SK-N-SH treated with all-trans-retinoic acid at 6 μM for 48 hours (cell line): ENCODE data around the gene SIL1.

Source experiments
- ATAC-seq: fragments of 200-7000 bp; cut with Tn5 transposase; 3 replicates; pipeline ENCODE4 v1.9.1; 2020; ENCODE audit warnings: mild to moderate bottlenecking, moderate library complexity
- ARNTL ChIP-seq: fragments of 450-650 bp; formaldehyde crosslinking; IDR thresholded peaks from 2 replicates; pipeline ENCODE4 v1.5.0; 2020; ENCODE audit warnings: low read depth, mild to moderate bottlenecking, moderate library complexity, borderline replicate concordance
- BACH2 ChIP-seq: fragments of 250-450 bp; sonication (Bioruptor Pico); IDR thresholded peaks from 2 replicates; pipeline ENCODE4 v1.9.0; 2021; ENCODE audit warnings: mild to moderate bottlenecking, borderline replicate concordance
- CREB5 ChIP-seq: fragments of 250-450 bp; sonication (Bioruptor Pico); IDR thresholded peaks from 2 replicates; pipeline ENCODE4 v1.5.1; 2020; ENCODE audit warnings: low read depth, mild to moderate bottlenecking, moderate library complexity
- CSDC2 ChIP-seq: fragments of 250-450 bp; sonication (Bioruptor Pico); IDR thresholded peaks from 2 replicates; pipeline ENCODE4 v1.5.0; 2020; ENCODE audit warnings: mild to moderate bottlenecking, moderate library complexity
- ESRRG ChIP-seq: fragments of 250-450 bp; sonication (Bioruptor Pico); IDR thresholded peaks from 2 replicates; pipeline ENCODE4 v1.6.1; 2021; ENCODE audit warnings: mild to moderate bottlenecking
- GLIS3 ChIP-seq: fragments of 250-450 bp; sonication (Bioruptor Pico); IDR thresholded peaks from 2 replicates; pipeline ENCODE4 v1.5.0; 2020; ENCODE audit warnings: mild to moderate bottlenecking, moderate library complexity
- ISL1 ChIP-seq: fragments of 250-450 bp; sonication (Bioruptor Pico); IDR thresholded peaks from 2 replicates; pipeline ENCODE4 v2.1.2; 2022; ENCODE audit warnings: mild to moderate bottlenecking, moderate library complexity
- OSR1 ChIP-seq: fragments of 250-450 bp; sonication (Bioruptor Pico); IDR thresholded peaks from 2 replicates; pipeline ENCODE4 v1.8.0; 2022; ENCODE audit warnings: moderate library complexity, mild to moderate bottlenecking, inconsistent platforms
- PPARA ChIP-seq: fragments of 250-450 bp; sonication (Bioruptor Pico); IDR thresholded peaks from 2 replicates; pipeline ENCODE4 v1.5.0; 2020; ENCODE audit warnings: mild to moderate bottlenecking, borderline replicate concordance
- RARB ChIP-seq: fragments of 250-450 bp; sonication (Bioruptor Pico); IDR thresholded peaks from 2 replicates; pipeline ENCODE4 v1.8.0; 2021; ENCODE audit warnings: mild to moderate bottlenecking, moderate library complexity
- TCF4 ChIP-seq: fragments of 250-450 bp; sonication (Bioruptor Pico); IDR thresholded peaks from 2 replicates; pipeline ENCODE4 v1.8.0; 2021; ENCODE audit warnings: mild to moderate bottlenecking, moderate library complexity, borderline replicate concordance
- TOX ChIP-seq: fragments of 250-450 bp; sonication (Bioruptor Pico); IDR thresholded peaks from 2 replicates; pipeline ENCODE4 v1.8.0; 2021; ENCODE audit warnings: mild to moderate bottlenecking, moderate library complexity, borderline replicate concordance
- TSHZ2 ChIP-seq: fragments of 250-450 bp; sonication (Bioruptor Pico); IDR thresholded peaks from 2 replicates; pipeline ENCODE4 v1.5.0; 2020; ENCODE audit warnings: mild to moderate bottlenecking, moderate library complexity
- ZC3H10 ChIP-seq: fragments of 250-450 bp; sonication (Bioruptor Pico); IDR thresholded peaks from 2 replicates; pipeline ENCODE4 v1.5.1; 2021; ENCODE audit warnings: mild to moderate bottlenecking, moderate library complexity
- ZFP3 ChIP-seq: fragments of 250-450 bp; sonication (Bioruptor Pico); IDR thresholded peaks from 2 replicates; pipeline ENCODE4 v1.5.0; 2020; ENCODE audit warnings: mild to moderate bottlenecking, moderate library complexity
- ZFP30 ChIP-seq: fragments of 450-650 bp; formaldehyde crosslinking; IDR thresholded peaks from 2 replicates; pipeline ENCODE4 v1.5.0; 2022; ENCODE audit warnings: mild to moderate bottlenecking, moderate library complexity
- ZNF565 ChIP-seq: fragments of 450-650 bp; formaldehyde crosslinking; conservative IDR thresholded peaks from 2 replicates; pipeline ENCODE4 v1.5.0; 2020; ENCODE audit warnings: low read depth, mild to moderate bottlenecking, moderate library complexity
- ZNF70 ChIP-seq: fragments of 450-650 bp; formaldehyde crosslinking; IDR thresholded peaks from 2 replicates; pipeline ENCODE4 v1.5.0; 2020; ENCODE audit warnings: mild to moderate bottlenecking, moderate library complexity
- ZNF8 ChIP-seq: fragments of 450-650 bp; formaldehyde crosslinking; IDR thresholded peaks from 2 replicates; pipeline ENCODE4 v1.5.0; 2020; ENCODE audit warnings: mild to moderate bottlenecking, moderate library complexity
- TF ChIP-seq, protein P1 (sequence below): fragments of 250-450 bp; sonication (Bioruptor Pico); IDR thresholded peaks from 2 replicates; pipeline ENCODE4 v1.8.0; 2020; ENCODE audit warnings: mild to moderate bottlenecking, moderate library complexity, borderline replicate concordance
- TF ChIP-seq, protein P2 (sequence below): fragments of 250-450 bp; sonication (Bioruptor Pico); IDR thresholded peaks from 2 replicates; pipeline ENCODE4 v1.5.1; 2021; ENCODE audit warnings: mild to moderate bottlenecking, moderate library complexity

SIL1 gene

DNA sequence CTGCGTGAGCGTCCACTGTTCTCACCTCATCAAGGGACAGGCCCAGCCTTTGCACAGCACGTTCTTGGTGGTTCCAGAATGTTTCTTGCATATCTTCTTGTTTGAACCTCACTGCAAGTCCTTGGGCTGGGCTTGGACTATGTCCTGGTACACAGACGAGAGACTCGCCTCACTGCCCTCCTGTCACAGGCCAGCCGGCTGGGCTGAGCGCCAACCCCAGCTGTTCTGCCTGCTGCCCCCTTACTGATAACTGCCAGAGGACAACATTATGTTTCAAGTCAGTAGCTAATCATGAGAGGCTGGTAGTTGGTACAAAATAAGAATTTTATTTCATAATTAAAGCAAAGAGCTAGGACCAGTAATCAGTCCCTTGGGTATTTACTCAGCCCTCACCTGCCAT lies 270.2 kb downstream of the SIL1 start:
- peak; percentile 43; the same call in 1 of the 2 replicates for TF ChIP-seq TCF4
- TF ChIP-seq ZNF8 (CRISPR knock-in tag), result no peak
- ATAC-seq, result peak; percentile 44; the same call in 2 of the 3 replicates

- TF ChIP-seq ZNF70 (CRISPR knock-in tag) (no peak), CSDC2 (no peak), BACH2 (CRISPR knock-in tag) (no peak), ZNF565 (CRISPR knock-in tag) (no peak)
- no peak for ATAC-seq
These were observed 270.6 kb downstream of the SIL1 start for GRCh38 chr5:138927544-138927943.

DNA sequence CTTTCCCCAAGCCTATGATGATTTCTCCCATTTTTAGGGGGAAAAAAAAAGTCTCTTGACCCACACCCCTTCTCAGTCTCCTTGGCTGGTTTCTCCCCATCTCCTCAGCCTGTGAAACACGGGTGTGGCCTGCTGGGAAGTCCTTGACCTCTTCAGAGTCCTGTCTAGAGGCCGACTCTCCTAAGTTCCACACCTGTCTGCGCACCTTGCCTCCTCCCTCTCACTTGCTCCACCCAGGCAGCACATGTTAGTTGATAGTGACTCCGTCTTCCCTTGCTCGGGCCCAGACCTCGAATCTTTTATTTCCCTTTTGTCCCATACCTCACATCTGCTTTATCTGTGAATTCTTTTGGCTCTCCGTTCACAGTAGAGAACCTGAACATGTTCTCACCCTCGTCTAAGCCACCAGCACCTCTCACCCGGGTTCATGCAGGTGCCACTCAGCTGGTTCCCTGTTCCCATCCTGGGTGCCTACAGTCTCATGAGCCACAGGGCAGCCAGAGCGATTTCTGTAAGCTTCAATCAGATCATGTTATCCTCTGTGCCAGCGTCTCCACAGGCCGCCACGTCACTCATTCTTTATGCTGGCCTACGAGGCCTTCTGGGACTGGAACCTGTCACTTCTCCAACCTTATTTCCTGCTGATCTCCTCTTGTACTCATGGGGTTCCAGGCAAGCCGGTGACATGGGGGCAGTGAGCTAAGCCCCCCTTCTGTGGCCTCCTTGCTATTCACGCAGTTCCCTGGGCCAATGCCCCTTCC lies 271.3 kb downstream of the SIL1 start:
- ATAC-seq, result no peak
- no peak for TF ChIP-seq OSR1 (CRISPR knock-in tag)
- no peak for TF ChIP-seq ISL1 (CRISPR knock-in tag)
- no peak for TF ChIP-seq ZFP3 (CRISPR knock-in tag)
- no peak for TF ChIP-seq CSDC2
- TF ChIP-seq ESRRG (CRISPR knock-in tag), result no peak
- TF ChIP-seq GLIS3, result no peak
- no peak for TF ChIP-seq PPARA (CRISPR knock-in tag)
- TF ChIP-seq ZNF8 (CRISPR knock-in tag), result no peak
- no peak for TF ChIP-seq ARNTL (CRISPR knock-in tag)
- TF ChIP-seq BACH2 (CRISPR knock-in tag), result no peak
- TF ChIP-seq, protein P1, sequence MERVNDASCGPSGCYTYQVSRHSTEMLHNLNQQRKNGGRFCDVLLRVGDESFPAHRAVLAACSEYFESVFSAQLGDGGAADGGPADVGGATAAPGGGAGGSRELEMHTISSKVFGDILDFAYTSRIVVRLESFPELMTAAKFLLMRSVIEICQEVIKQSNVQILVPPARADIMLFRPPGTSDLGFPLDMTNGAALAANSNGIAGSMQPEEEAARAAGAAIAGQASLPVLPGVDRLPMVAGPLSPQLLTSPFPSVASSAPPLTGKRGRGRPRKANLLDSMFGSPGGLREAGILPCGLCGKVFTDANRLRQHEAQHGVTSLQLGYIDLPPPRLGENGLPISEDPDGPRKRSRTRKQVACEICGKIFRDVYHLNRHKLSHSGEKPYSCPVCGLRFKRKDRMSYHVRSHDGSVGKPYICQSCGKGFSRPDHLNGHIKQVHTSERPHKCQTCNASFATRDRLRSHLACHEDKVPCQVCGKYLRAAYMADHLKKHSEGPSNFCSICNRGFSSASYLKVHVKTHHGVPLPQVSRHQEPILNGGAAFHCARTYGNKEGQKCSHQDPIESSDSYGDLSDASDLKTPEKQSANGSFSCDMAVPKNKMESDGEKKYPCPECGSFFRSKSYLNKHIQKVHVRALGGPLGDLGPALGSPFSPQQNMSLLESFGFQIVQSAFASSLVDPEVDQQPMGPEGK, result no peak
- no peak for TF ChIP-seq CREB5 (CRISPR knock-in tag)
- TF ChIP-seq ZFP30 (CRISPR knock-in tag), result no peak
- no peak for TF ChIP-seq TSHZ2 (CRISPR knock-in tag)
- no peak for TF ChIP-seq TCF4
- no peak for TF ChIP-seq TOX
- no peak for TF ChIP-seq RARB
- TF ChIP-seq, protein P2, sequence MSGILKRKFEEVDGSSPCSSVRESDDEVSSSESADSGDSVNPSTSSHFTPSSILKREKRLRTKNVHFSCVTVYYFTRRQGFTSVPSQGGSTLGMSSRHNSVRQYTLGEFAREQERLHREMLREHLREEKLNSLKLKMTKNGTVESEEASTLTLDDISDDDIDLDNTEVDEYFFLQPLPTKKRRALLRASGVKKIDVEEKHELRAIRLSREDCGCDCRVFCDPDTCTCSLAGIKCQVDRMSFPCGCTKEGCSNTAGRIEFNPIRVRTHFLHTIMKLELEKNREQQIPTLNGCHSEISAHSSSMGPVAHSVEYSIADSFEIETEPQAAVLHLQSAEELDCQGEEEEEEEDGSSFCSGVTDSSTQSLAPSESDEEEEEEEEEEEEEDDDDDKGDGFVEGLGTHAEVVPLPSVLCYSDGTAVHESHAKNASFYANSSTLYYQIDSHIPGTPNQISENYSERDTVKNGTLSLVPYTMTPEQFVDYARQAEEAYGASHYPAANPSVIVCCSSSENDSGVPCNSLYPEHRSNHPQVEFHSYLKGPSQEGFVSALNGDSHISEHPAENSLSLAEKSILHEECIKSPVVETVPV (CRISPR knock-in tag), result no peak

GRCh38 chr5:138926257-138926656 lies 271.9 kb downstream of the SIL1 start:
- TF ChIP-seq ZC3H10 (CRISPR knock-in tag) (no peak), ARNTL (CRISPR knock-in tag) (no peak), ISL1 (CRISPR knock-in tag) (no peak), ZNF8 (CRISPR knock-in tag) (no peak), PPARA (CRISPR knock-in tag) (no peak), TOX (no peak), GLIS3 (no peak), CSDC2 (no peak), ZFP3 (CRISPR knock-in tag) (no peak), ZFP30 (CRISPR knock-in tag) (no peak)
- no peak for ATAC-seq
